COR-L47 (cell line): Measurements from ENCODE around the gene KLRB1.
"Not testable (repeated sequence)": the region's sequence is repeated elsewhere in the genome, so short reads cannot be mapped to it uniquely, and the experiment has no call there.

Source experiments
- DNase-seq: peaks from one replicate; lab custom pipeline; 2025; lab: John Stamatoyannopoulos, UW

Gene KLRB1

GRCh38 chr12:9607716-9608115 is at the start of gene KLRB1:
Gene KLRB1, minus strand, starts transcription at chr12:9607916. Its CDS starts 77 bp downstream, at chr12:9607839.
- DNase-seq: no peak

- no peak for DNase-seq
Observed at GRCh38 chr12:9651265-9651729, 43.6 kb upstream of the KLRB1 start.

- no peak for DNase-seq
Observed at GRCh38 chr12:9650151-9650576, 42.4 kb upstream of the KLRB1 start.

DNA sequence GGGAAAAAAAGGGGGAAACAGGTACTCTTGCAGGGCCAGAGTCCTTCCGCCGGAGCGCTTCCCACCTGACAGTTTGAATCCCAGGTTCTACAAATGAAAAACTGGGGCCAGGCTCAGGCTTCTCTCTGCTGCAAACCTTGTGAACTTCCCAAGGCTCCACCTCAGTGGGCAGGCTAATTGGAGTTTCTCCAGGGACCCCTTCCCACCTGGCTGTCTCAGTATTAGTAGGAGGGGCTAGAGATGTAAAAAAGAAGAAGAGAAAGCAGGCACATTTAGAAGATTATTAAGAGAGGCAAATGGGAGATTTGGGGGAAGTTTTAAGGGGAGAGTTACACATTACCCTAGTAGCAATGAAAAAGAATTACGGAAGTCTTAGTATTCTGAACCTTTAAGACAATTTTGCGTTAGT is 41.8 kb upstream of the KLRB1 start:
- DNase-seq: no peak

GRCh38 chr12:9648701-9649531 is 41.2 kb upstream of the KLRB1 start:
- DNase-seq: no peak

- DNase-seq: peak; percentile 47
Observed at GRCh38 chr12:9647825-9648700, 40.3 kb upstream of the KLRB1 start.

GRCh38 chr12:9646794-9647781 is 39.4 kb upstream of the KLRB1 start:
- no peak for DNase-seq

DNA sequence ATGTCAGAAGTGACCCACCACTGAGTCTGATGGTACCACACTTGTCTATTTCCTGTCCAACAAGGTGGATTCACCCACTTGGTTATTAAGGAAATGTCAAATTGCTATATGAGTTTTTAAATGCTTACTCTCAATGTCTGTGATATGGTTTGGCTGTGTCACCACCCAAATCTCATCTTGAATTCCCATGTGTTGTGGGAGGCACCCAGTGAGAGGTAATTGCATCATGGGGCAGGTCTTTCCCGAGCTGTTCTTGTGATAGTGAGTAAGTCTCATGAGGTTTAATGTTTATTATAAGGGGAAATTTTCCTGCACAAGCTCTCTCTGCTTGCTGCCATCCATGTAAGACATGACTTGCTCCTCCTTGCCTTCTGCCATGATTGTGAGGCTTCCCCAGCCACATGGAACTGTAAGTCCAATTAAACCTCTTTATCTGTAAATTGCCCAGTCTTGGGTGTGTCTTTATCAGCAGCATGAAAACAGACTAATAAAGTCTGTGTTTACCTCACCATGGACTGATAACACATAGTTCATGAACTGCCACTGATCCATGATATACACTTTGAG is 37.4 kb upstream of the KLRB1 start:
- DNase-seq: not testable (repeated sequence)

- no peak for DNase-seq
Observed at GRCh38 chr12:9643266-9643660, 35.5 kb upstream of the KLRB1 start.

- no peak for DNase-seq
Observed at GRCh38 chr12:9642606-9643265, 35.0 kb upstream of the KLRB1 start.

GRCh38 chr12:9640024-9640423 is 32.3 kb upstream of the KLRB1 start:
- DNase-seq: no peak

GRCh38 chr12:9636851-9637206 is 29.1 kb upstream of the KLRB1 start:
- DNase-seq: no peak

DNA sequence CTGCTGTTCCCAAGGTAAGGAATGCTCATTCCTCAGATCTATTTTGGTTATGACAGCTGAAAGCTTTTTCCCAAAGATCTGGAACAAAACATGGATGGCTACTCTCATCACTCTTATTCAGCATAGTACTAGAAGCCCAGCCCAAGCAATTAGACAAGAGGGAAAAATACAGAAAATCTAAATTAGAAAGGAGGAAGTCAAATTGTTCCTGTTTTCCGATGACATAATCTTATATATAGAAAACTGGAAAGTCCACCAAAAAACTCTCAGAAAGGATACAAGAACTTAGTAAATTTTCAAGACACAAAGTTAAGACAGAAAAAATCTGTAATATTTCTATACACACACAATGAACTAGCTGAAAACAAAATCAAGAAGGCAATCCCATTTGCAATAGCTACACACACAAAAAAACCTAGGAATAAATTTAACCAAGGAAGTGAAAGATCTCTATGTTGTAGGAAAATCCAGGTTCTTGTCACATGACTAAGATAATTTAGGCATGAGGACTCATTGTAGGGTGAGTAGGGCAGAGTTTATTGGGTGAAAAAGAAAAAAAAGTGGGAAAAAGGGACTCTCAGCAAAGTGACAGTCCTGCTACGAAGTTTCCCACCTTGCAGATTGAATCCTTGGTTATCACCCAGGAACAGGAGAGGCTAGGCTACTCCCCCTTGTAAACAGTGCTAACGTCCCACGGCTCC is 28.6 kb upstream of the KLRB1 start:
- DNase-seq: no peak

- DNase-seq: no peak
Observed at GRCh38 chr12:9634969-9635754, 27.4 kb upstream of the KLRB1 start.

- DNase-seq: no peak
Observed at GRCh38 chr12:9634177-9634803, 26.6 kb upstream of the KLRB1 start.

- DNase-seq: no peak
Observed at GRCh38 chr12:9632766-9633165, 25.1 kb upstream of the KLRB1 start.

- no peak for DNase-seq
Observed at GRCh38 chr12:9626821-9627220, 19.1 kb upstream of the KLRB1 start.

DNA sequence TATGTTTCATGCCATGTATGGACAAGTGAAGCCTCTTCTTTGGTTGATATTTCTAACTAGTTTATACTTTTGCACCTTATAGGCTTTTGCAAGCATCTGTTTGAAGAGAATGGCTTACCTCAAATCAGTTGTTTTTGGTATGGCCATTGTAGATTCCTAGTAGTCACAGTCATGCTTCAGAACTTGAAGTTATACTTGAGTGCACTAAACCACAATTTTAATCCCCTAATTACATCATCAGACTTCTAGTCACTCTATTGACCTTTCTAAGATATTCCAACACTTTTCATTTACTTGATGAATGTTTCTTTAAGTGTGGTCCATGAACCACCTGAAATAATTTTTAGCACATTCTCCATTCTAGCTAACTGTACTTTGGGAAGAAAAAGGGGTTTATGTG is 18.6 kb upstream of the KLRB1 start:
- no peak for DNase-seq

DNA sequence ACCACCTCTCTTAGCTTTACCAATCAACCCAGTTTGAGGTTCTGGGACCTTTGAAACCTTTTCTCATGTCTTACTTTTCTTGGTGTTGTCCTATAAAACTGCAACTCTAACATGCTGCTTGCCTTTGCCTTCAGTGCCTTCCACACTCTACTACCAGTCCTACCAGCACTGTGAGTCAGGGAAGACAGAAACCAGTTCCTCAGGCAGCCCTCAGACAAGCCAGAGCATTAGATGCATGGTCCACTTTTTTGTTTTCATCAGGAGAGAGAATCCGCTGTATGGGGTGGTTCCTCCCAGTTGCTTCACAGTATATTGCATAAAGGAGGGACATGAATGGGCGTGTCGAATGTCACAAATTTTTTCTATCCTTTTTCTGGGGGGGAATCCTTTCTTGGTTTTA is 17.3 kb upstream of the KLRB1 start:
- DNase-seq: no peak
